HG03039 (cell line): Measurements from ENCODE around the gene AGAP1.

Experiments used
- ATAC-seq: cut with Tn5 transposase; IDR thresholded peaks from one replicate; pipeline ENCODE4 v1.9.1; 2021; ENCODE audit warnings: mild to moderate bottlenecking, moderate library complexity; ENCODE audit not compliant: unreplicated experiment

The AGAP1 gene

DNA sequence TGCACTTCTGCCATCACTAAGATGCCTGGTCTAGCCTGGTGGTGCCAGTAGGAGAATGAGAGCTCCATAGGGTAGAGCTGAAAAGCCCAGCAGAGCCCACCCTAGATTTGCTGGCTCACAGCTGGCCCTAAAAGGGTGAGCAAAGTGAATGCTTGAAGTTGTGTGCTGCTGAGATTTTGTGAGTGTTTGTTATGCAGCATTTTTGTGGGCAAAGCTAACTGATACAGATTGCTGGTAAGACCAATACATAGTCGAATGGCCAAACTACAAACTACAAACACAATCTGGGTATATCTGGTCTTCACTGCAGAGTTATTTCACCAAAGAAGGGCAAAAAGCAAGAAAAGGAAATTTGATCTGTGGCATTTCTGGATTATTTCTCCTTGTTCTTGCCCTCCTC is 7.1 kb upstream of the AGAP1 start:
- ATAC-seq: no peak

GRCh38 chr2:235489897-235490296 is 3.9 kb upstream of the AGAP1 start:
- ATAC-seq: no peak

- no peak for ATAC-seq
Measured at GRCh38 chr2:235492850-235493344, 946 bp upstream of the AGAP1 start.

GRCh38 chr2:235493402-235493774 is 455 bp upstream of the AGAP1 start:
- no peak for ATAC-seq

- ATAC-seq: no peak
Measured at GRCh38 chr2:235494716-235495372, 1.0 kb downstream of the AGAP1 start.

GRCh38 chr2:235495373-235496238 is 1.8 kb downstream of the AGAP1 start:
- no peak for ATAC-seq

- no peak for ATAC-seq
Measured at GRCh38 chr2:235496239-235496621, 2.4 kb downstream of the AGAP1 start.

- ATAC-seq: no peak
Measured at GRCh38 chr2:235497096-235497495, 3.3 kb downstream of the AGAP1 start.

DNA sequence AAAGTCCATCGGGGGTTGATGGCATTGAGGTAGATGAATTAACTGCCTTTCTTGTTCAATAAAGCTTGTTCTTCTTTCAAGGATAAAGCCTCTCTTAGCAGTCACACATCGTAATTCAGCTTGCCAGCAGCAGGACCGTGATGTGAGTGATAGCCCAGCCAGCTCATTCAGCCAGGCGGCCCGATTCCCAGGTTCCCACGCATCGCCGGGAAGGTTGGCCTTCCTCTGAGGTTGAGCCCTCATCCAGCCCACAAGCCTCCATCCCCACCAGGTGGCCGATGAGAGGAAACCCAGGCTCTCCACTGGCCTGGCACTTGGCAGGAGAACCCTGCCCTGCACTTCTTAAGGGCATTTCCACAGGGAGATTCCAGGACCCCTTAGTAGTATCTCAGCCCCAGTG is 4.7 kb downstream of the AGAP1 start:
- no peak for ATAC-seq

DNA sequence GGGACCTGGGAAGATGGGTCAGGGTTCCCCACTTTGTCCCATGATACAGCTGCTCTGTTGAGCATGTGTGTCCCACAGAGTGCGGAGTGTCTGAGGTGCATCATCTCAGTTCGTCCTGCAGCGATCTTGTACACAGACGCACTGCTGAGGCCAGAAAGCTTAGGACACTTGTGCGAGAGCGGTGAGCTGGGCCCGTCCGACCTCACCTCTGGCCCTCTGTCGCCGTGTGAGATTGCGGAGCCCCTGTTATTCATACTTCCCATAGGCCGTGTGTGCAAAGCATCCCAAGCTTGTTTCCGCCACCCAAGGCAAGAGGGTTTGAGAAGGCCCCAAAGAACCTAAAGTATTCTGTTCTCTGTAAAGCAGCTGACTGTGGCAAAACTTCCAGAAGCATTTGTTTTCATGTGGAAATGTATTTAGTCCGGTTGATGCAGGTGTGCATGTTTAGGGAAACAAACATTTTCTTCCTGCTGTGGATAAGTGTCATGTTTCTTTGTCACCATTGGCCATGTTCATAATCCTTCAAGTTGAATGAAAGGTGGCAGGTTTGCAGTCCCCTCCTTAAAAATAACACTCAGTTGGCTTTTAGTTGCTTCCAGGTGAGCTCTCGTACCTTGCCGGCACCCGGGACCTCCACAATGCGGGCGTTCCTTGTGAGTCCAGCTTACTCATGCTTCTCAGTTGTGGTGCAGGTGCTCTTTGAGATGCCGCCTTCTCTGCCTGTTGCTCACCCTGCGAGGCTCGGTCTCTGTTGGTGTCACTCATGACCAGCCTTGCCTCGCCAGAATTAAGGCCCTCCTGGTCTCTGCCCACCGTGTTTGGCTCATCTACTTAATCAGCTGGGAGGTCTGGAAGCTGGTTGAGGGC is 5.3 kb downstream of the AGAP1 start:
- no peak for ATAC-seq

DNA sequence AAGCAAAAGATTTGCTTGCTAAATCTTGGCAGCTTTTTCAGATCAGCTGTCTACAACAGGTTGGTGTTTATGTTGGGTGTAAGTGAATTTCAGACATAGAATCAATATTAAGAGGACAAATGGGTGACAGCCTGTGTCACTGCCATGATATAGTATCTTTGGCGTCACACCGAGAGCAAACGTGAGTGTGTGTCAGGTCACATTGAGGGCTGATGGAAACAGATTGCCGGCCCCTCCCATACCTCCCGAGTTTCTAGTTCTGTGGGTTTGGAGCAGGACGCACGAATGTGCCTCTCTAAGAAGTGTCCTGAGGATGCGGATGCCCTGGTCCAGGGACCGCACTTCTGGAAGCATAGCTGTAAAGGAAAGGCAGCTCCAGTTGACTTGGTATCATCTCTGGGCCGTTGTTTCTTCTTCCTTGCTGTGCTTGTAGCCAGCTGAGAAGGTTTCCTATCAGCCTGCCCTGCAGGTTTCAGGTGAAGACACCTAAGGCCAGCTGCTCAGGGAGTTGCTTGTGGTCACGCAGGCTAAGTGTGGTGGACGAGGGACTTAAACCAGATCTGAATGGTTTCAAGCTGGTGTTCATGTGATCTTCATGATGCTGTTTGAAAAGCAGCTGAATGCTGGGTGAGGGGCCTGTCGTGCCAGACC is 6.4 kb downstream of the AGAP1 start:
- ATAC-seq: no peak

- no peak for ATAC-seq
Measured at GRCh38 chr2:235500761-235501672, 7.2 kb downstream of the AGAP1 start.

- no peak for ATAC-seq
Measured at GRCh38 chr2:235501673-235502031, 7.8 kb downstream of the AGAP1 start.

DNA sequence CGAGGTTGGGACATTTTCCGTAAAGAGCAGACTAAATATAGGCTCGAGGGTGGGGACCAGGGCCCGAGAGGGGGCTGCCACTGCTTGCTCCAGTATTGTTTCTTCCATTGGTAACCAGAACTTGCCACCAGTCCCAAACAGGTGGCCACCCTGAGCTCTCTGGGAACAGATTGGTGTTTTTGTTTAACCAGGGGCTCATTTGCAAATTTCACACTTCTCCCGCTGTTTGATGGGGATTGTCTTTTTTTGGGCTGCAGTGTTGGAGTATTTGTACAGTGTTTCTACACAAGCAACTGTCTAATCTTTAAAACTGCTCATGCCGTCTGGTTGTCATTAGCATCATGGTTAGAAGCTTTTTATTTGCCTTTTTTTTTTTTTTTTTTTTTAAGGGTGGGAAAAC is 8.5 kb downstream of the AGAP1 start:
- no peak for ATAC-seq

GRCh38 chr2:235504441-235505180 is 10.8 kb downstream of the AGAP1 start:
- no peak for ATAC-seq

- ATAC-seq: no peak
Measured at GRCh38 chr2:235505181-235505741, 11.4 kb downstream of the AGAP1 start.

- no peak for ATAC-seq
Measured at GRCh38 chr2:235506291-235506996, 12.6 kb downstream of the AGAP1 start.

- ATAC-seq: no peak
Measured at GRCh38 chr2:235506997-235507615, 13.3 kb downstream of the AGAP1 start.
